Measurements from ENCODE around the gene LY6G6F. TPM values are rescaled to one million over a fixed set of nuclear protein-coding genes. Genes with fewer than 3 reads are reported as not detected.

Gene LY6G6F, protein sequence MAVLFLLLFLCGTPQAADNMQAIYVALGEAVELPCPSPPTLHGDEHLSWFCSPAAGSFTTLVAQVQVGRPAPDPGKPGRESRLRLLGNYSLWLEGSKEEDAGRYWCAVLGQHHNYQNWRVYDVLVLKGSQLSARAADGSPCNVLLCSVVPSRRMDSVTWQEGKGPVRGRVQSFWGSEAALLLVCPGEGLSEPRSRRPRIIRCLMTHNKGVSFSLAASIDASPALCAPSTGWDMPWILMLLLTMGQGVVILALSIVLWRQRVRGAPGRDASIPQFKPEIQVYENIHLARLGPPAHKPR
- total RNA-seq, result not detected

DNA sequence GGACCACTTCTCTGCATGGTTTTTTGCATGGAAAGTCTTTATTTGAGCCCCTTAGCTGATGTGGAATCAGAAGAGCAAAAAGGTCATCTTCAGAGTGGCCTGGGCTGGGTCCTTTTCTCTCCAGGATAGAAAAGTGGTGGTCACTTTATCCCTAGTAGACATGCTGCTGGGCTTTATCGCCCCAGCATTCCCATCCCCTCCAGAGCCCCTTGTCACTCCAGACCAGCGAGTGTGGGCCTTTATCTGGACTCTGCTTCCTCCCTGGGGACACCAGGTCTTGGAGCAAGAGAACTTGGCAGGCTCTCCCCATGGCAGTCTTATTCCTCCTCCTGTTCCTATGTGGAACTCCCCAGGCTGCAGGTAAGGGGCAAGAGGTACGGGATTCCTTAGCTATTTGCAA is at the start of gene LY6G6F:
Gene LY6G6F, plus strand, starts transcription at position 268 of the 400 bp plus-strand sequence. Its CDS starts 41 bp downstream, at position 309.
- H3K4me3 Mint-ChIP-seq, result no peak within 1 kb of the TSS
- intact Hi-C loops (cut with micrococcal nuclease), result no loop called here
- H3K27ac Mint-ChIP-seq, result no peak within 1 kb of the TSS

DNA sequence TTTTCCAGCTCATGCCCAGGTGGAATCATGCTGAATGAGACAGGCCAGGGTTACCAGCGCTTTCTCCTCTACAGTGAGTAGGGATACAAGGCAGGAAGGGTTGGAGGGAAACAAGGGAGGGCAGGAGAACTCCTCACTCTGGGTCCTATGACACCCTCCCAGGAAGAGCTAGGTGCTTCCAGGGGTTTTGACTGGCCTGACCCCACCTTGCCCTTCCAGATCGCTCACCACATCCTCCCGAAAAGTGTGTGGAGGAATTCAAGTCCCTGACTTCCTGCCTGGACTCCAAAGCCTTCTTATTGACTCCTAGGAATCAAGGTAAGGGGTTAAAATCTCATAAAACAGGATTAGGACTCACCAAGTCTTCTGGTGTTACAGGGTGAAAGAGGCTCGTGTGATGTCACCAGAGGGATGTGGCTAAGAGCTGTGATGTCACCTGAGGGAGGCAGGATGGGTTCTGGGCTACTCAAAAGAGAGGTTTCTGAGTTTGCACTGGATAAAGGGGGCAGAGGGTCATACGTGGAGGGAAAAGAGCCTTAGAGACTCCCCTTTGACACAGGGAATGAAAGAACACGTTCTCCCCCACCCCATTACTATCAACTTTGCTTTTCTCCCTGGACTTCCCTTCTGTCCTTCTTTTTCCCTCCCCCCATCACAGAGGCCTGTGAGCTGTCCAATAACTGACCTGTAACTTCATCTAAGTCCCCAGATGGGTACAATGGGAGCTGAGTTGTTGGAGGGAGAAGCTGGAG is 49.1 kb upstream of the LY6G6F start:
- Mint-ChIP-seq H3K27me3 (no peaks in the 10 kb centered on the region), H3K36me3 (peaks cover 40% of the 10 kb centered on the region), H3K9me3 (no peaks in the 10 kb centered on the region), H3K4me3 (peak overlapping the region; percentile 50), H3K4me1 (ENCODE audit: low read depth) (peaks cover 65% of the 10 kb centered on the region), H3K27ac (peak overlapping the region; percentile 95)
- intact Hi-C loops (cut with micrococcal nuclease), result no loop called here
- DNase-seq, result peak; percentile 60
- ChIA-PET POLR2A (interaction anchor here (0.8 to 1.4 kb wide), 3 partner anchors 82 to 170 kb away, joined by 3 to 5 read pairs (median 3); partner anchors contain the start of genes HSPA1B and MSH5), CTCF (interaction anchor here (1.2 kb wide), 1 partner anchor 112 kb away, joined by 3 read pairs; no protein-coding TSS in a partner anchor)

More for the DNA sequence above, at the start of gene LY6G6F:
- no peak for DNase-seq
- Mint-ChIP-seq H3K36me3 (peaks cover 3% of the 10 kb centered on the region), H3K9me3 (no peaks in the 10 kb centered on the region), H3K27me3 (no peaks in the 10 kb centered on the region), H3K4me1 (ENCODE audit: low read depth) (peaks cover 8% of the 10 kb centered on the region)
- CTCF ChIA-PET, result no interaction called here
- POLR2A ChIA-PET, result no interaction called here

DNA sequence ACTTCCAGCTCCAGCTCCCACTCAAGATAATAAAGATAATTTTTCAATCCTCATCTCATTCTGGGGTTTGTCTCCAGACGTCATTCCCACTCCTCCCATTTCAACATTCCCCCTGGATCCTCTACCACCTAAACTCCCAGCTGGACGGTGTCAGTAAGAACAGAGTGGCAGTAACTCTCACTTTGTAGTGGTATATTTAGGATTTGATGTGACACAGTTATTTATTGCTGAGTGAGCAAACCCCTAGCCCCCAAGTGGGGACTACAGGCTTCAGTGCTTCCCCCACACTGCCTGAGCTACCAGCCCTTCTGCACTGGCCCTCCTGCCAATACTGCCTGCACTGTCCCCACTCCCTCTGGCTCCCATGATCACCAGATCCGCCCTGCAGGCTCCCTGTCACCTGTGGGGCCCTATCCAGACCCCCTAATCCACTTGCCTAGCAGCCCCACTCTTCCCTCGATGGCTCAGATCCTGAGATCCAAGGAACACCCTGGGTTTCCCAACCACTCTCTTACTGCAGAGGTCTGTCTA is 48.4 kb upstream of the LY6G6F start:
- peaks cover 67% of the 10 kb centered on the region for H3K4me1 Mint-ChIP-seq (ENCODE audit: low read depth)
- CTCF ChIA-PET, result interaction anchor here (0.5 to 1.2 kb wide), 2 partner anchors 75 to 112 kb away, joined by 3 read pairs; no protein-coding TSS in a partner anchor
- peak overlapping the region; percentile 95 for H3K27ac Mint-ChIP-seq
- no peaks in the 10 kb centered on the region for H3K27me3 Mint-ChIP-seq
- DNase-seq, result no peak
- H3K9me3 Mint-ChIP-seq, result no peaks in the 10 kb centered on the region
- H3K4me3 Mint-ChIP-seq, result peak overlapping the region; percentile 96
- POLR2A ChIA-PET, result interaction anchor here (1.1 to 1.4 kb wide), 2 partner anchors 90 to 169 kb away, joined by 3 to 5 read pairs; partner anchors contain the start of gene HSPA1B
- peaks cover 41% of the 10 kb centered on the region for H3K36me3 Mint-ChIP-seq
- intact Hi-C loops (cut with micrococcal nuclease), result no loop called here

DNA sequence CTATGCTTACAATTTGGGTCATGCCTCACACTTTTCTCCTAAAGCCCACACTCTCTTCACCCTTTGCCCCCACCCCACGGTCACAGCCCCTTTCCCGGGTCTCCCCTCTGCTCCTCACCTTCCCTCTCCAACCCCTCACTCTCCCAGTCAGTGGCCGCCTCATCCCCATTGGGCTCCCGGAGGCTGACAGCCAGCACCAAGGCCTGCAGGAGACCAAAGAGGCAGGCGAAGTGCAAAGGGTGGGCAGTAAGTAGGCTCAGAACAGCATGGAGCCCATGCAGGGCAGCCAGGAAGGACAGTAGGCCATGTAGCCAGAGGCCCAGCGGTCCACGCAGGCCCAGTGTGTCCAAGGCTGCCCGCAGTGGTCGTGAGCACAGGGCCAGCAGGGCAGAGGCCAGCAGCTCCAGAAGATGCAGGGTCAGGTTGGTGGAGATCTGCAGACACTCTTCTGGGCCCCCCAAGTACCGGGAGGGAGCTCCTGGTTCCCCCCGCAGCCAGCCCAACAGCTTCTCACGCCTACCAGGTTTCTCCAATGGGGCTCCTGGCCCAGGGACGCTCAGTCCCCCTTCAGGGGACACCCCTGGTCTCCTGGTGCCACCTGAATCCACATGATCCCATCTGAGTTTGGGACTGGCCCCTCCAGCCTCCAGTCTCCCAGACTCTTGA is 47.5 kb upstream of the LY6G6F start:
- no peaks in the 10 kb centered on the region for H3K27me3 Mint-ChIP-seq
- H3K4me1 Mint-ChIP-seq (ENCODE audit: low read depth), result peaks cover 72% of the 10 kb centered on the region
- ChIA-PET CTCF (interaction anchor here (0.8 kb wide), 1 partner anchor 108 kb away, joined by 3 read pairs; no protein-coding TSS in a partner anchor), POLR2A (interaction anchor here (0.6 to 1.4 kb wide), 2 partner anchors 117 to 538 kb away, joined by 3 to 6 read pairs; partner anchors contain the start of gene DDX39B)
- no peaks in the 10 kb centered on the region for H3K9me3 Mint-ChIP-seq
- peak overlapping the region; percentile 95 for H3K27ac Mint-ChIP-seq
- H3K4me3 Mint-ChIP-seq, result peak overlapping the region; percentile 96
- intact Hi-C loops (cut with micrococcal nuclease), result no loop called here
- H3K36me3 Mint-ChIP-seq, result peaks cover 50% of the 10 kb centered on the region
- no peak for DNase-seq

DNA sequence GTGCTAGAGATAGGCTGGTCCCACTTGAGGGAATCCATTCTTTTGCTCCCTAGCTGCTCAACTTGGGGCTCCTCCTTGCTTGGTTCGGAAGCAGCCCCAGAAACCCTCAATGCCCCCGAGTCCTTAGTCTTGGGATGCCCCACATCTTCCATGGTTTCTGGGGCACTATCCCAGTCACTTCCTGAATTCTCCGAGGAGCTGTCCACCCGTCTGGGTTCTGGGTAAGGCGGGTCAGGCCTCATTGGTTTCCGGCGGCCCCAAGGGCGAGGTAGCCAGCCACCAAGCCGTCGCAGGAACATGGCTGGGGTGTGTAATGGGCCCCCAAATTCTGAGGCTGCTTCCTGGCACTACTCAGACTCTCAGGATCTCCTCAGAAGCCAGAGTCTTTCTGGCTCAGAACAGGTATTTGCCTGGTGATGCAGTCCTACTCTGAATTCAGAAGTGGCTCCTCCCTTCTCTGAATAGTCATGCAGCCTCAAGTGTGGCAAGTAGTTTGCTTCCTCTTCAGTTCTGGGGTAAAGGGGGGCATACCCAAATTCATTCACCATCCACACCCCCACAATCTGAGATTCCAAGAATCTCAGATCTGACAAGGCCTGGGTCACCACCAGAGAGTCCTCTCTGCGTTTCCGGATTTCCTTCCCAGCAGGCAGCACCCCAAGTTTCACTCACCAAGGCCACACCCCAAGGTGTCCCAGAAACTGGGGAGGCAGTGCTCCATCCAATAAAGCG is 46.9 kb upstream of the LY6G6F start:
- Mint-ChIP-seq H3K9me3 (no peaks in the 10 kb centered on the region), H3K27me3 (no peaks in the 10 kb centered on the region), H3K4me3 (peak overlapping the region; percentile 96), H3K36me3 (peaks cover 57% of the 10 kb centered on the region), H3K4me1 (ENCODE audit: low read depth) (peaks cover 73% of the 10 kb centered on the region), H3K27ac (peak overlapping the region; percentile 95)
- ChIA-PET CTCF (interaction anchor here (0.8 kb wide), 1 partner anchor 109 kb away, joined by 3 read pairs; no protein-coding TSS in a partner anchor), POLR2A (interaction anchor here (1.4 to 6.0 kb wide), 2 partner anchors 6 to 118 kb away, joined by 6 to 92 read pairs; partner anchors contain the start of genes APOM, BAG6 and DDX39B)
- intact Hi-C loops (cut with micrococcal nuclease), result loop anchor here (1.0 kb wide), 1 partner anchor 8 kb away; the partner anchor contains the start of gene BAG6
- DNase-seq, result peak; percentile 58

DNA sequence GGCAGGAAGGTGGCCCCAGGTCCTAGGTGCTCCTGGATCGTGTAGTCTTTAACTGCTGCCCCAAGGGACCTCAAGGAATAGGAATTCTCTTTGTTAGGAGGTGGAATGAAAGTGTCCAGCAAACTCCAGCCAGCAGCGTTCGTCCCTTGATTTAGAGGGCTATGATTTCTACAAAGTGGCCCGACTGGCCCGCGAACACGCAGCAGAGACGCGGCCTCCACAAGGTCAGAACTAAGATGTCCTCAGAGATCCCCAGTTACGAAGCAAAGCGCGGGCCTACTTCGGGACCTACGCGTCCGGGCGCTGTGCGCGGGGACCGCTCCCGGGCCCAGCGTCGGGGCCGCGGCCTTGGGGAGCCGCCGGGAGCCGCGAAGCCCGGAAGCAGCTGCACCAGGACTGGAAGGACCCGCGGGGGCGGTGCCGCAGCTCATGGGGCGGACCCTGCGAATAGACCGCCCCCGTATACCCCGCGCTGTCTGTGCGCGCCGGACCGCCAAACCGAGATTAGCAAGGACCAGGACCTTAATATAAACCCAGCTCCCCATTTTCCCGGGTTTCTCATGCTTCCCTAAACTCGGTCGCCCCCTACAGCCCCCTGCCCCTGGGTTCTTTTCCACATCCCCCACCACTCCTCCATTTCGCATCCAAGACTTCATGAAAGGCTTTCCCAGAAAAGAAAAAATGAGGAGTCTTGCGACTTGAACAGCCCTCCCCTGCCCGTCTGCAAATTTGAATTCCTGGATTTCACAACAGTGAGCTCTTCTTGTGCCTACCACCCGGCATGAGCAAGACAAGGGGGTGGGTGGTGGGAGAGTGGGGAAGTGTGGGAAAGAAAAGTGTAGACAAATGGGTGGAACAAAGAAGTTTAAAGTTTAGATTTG is 46.0 kb upstream of the LY6G6F start, which contains the start of gene C6orf47:
Gene C6orf47, minus strand, starts transcription at position 398 of the 881 bp plus-strand sequence. CDS start 831 bp downstream, outside the sequence.
- POLR2A ChIA-PET, result interaction anchor here (1.0 to 6.0 kb wide), 3 partner anchors 7 to 167 kb away, joined by 3 to 92 read pairs (median 5); partner anchors contain the start of genes APOM, BAG6, HSPA1B and PRRC2A
- CTCF ChIA-PET, result interaction anchor here (1.6 kb wide), 1 partner anchor 8 kb away, joined by 10 read pairs; the partner anchor contains the start of gene BAG6
- peaks cover 58% of the 10 kb centered on the region for H3K36me3 Mint-ChIP-seq
- no peaks in the 10 kb centered on the region for H3K9me3 Mint-ChIP-seq
- peak within 1 kb of the TSS; percentile 95 for H3K27ac Mint-ChIP-seq
- H3K4me3 Mint-ChIP-seq, result peak within 1 kb of the TSS; percentile 96
- DNase-seq, result peak; percentile 80
- no peaks in the 10 kb centered on the region for H3K27me3 Mint-ChIP-seq
- H3K4me1 Mint-ChIP-seq (ENCODE audit: low read depth), result peaks cover 73% of the 10 kb centered on the region
- intact Hi-C loops (cut with micrococcal nuclease), result loop anchor here (1.0 kb wide), 1 partner anchor 8 kb away; the partner anchor contains the start of gene BAG6

DNA sequence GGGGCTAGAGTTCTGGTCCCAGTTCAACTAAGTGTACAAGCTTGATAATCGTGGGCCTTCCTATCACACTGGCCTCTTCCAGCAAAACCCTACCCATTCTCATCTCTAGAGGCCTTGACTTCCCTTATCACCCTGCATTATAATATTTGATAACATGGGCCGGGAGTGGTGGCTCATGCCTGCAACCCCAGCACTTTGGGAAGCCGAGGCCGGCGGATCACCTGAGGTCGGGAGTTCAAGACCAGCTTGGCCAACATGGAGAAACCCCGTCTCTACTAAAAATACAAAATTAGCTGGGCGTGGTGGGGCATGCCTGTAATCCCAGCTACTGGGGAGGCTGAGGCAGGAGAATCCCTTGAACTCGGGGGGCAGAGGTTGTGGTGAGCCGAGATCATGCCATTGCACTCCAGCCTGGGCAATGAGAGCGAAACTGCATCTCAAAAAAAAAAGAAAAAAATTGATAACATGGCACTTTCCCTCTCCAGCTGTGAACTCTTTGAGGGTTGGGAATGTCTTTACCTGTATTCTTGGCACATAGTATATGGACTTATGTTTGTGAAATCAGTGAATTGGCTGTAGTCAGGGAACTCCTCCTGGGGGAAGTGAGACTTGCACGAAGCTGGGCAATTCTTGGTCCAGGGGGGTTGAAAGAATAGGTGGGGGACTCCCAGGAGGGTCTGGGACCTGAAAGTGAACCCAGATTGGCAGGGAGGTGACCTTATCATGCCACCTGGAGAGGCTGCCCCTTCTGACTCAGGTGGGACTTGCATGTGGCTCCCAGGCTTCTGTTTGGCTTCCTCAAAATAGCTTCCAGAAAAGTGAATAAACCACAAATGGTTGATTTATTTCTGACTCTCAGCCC is 45.2 kb upstream of the LY6G6F start:
- peak overlapping the region; percentile 95 for H3K27ac Mint-ChIP-seq
- H3K9me3 Mint-ChIP-seq, result no peaks in the 10 kb centered on the region
- ChIA-PET POLR2A (interaction anchor here (1.0 to 6.0 kb wide), 3 partner anchors 8 to 166 kb away, joined by 3 to 92 read pairs (median 5); partner anchors contain the start of genes APOM, BAG6, HSPA1B and PRRC2A), CTCF (interaction anchor here (1.6 kb wide), 1 partner anchor 9 kb away, joined by 10 read pairs; the partner anchor contains the start of gene BAG6)
- H3K36me3 Mint-ChIP-seq, result peaks cover 57% of the 10 kb centered on the region
- H3K27me3 Mint-ChIP-seq, result no peaks in the 10 kb centered on the region
- H3K4me3 Mint-ChIP-seq, result peak overlapping the region; percentile 96
- no peak for DNase-seq
- peaks cover 70% of the 10 kb centered on the region for H3K4me1 Mint-ChIP-seq (ENCODE audit: low read depth)
- intact Hi-C loops (cut with micrococcal nuclease), result no loop called here

DNA sequence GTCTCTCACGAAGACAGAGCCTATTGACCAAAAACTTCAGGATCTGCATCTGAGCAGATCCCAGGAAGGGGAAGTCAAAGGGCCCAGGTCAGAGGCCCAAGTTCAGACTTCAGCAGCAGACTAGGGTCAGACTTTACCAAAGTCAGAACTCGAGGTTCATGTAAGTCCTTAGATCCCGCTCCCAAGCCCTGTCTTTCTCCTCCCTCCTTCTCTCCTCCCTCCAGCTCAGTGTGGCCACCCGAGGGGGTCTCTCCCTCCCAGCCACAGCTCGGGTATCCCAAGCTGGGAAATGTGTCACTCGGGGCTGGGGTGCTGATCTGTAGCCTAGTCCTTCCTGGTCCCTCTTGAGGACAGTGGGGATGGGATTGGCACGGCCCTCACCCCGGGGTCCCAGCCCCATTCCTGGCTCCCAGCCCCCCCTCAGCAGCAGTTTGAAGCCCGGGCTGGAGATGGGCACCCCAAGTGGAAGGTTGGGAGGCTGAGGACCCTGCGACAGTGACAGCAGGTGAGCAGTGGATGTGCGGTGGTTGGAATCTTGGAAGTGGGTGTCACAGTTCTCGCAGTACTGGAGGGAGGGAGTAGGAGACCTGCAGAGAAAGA is 44.4 kb upstream of the LY6G6F start:
- no peaks in the 10 kb centered on the region for H3K9me3 Mint-ChIP-seq
- peak overlapping the region; percentile 28 for H3K27ac Mint-ChIP-seq
- no peaks in the 10 kb centered on the region for H3K27me3 Mint-ChIP-seq
- intact Hi-C loops (cut with micrococcal nuclease), result no loop called here
- H3K4me3 Mint-ChIP-seq, result peak overlapping the region; percentile 19
- ChIA-PET POLR2A (interaction anchor here (1.0 to 6.0 kb wide), 5 partner anchors 8 to 165 kb away, joined by 3 to 92 read pairs (median 5); partner anchors contain the start of genes APOM, BAG6, HSPA1B and PRRC2A), CTCF (interaction anchor here (1.6 kb wide), 1 partner anchor 10 kb away, joined by 10 read pairs; the partner anchor contains the start of gene BAG6)
- peaks cover 70% of the 10 kb centered on the region for H3K4me1 Mint-ChIP-seq (ENCODE audit: low read depth)
- no peak for DNase-seq
- peaks cover 58% of the 10 kb centered on the region for H3K36me3 Mint-ChIP-seq
